NCI-H2081 treated with DMSO at 0.1 percent for 48 hours (cell line): Measurements from ENCODE around the gene CTIF.

ENCODE experiments used
- DNase-seq: peaks from one replicate; lab custom pipeline; 2025; lab: John Stamatoyannopoulos, UW

Gene CTIF

DNA sequence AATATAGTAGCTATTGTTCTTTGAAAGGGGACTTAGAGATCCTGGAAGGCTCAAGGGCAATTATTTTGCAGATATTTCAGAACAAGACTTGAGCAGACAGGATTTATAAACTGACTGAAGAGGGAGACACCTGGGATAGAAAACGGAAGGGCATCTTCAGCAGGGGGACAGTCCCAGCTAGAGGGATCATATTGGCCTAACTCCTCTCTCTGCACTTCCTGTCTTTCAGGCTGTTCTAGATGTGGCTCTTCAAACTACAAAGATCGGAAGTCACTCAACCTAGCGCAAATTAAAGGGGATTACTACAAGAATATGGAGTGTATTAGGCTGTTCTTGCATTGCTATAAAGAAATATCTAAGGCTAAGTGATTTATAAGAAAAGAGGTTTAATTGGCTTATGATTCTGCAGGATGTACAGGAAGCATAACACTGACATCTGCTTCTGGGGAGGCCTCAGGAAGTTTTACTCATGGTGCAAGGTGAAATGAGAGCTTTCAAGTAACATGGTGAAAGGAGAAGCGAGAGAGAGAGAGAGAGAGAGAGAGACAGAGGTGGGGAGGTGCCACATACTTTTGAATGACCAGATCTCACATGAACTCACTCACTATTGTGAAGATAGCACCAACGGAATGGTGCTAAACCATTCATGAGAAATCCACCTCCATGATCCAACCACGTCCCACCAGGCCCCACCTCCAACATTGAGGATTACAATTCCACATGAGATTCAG is 5.3 kb upstream of the CTIF start:
- no peak for DNase-seq

DNA sequence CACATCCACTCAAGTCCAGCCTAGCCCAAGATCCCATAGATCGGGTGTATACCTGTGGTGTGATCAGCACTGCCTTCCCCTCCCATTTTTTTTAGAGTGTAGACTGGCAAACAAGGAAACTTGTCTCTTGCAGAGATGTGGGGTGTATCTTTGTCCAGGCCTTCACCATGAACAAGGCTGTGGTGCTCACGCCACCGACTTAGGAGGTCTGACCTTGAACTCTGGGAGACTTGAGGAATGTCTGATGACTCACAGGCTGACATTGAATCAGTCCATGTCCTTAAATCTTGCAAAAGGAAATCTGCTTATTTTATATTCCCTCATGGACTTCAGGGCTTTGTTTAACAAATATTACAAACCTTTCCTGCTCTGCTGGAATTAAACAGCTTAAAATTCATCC is 4.5 kb upstream of the CTIF start:
- no peak for DNase-seq

DNA sequence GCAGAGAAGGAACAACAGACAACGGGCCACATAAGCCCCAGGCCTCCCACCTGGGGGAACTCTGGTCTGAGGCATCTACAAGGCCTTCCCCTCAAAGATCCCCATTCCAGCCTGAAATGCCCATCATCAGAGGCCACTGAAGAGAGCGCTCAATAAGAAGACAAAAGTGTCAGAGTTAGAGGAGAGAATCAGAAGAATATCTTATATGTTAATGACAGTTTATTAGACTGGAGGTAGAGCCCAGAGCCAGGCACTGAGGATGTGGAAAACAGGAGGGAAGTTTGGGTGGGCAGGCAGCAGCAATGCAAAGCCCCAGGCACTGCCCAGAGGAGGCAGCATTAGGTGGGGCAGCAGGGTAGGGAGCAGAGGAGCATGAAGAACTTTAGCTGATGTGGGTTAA is 2.9 kb upstream of the CTIF start:
- no peak for DNase-seq

DNA sequence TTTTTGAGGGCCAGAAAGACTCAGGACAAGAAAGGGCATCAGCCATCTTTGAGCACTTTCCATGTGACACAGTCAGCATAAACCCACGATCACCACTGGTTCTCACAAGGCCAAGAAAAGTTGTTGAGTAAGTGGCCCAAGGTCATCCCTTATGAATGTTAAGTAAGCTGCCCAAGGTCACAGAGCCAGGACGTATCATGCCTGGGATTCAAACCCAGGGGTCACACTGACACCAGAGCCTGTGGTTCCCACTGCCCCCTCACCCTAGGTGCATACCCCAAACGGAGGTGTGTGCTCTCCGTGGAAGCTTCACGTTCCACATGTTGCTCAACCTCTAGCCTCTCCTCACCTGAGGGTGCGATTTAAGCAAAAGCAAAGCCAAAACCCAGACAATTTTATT is 2.3 kb upstream of the CTIF start:
- no peak for DNase-seq

DNA sequence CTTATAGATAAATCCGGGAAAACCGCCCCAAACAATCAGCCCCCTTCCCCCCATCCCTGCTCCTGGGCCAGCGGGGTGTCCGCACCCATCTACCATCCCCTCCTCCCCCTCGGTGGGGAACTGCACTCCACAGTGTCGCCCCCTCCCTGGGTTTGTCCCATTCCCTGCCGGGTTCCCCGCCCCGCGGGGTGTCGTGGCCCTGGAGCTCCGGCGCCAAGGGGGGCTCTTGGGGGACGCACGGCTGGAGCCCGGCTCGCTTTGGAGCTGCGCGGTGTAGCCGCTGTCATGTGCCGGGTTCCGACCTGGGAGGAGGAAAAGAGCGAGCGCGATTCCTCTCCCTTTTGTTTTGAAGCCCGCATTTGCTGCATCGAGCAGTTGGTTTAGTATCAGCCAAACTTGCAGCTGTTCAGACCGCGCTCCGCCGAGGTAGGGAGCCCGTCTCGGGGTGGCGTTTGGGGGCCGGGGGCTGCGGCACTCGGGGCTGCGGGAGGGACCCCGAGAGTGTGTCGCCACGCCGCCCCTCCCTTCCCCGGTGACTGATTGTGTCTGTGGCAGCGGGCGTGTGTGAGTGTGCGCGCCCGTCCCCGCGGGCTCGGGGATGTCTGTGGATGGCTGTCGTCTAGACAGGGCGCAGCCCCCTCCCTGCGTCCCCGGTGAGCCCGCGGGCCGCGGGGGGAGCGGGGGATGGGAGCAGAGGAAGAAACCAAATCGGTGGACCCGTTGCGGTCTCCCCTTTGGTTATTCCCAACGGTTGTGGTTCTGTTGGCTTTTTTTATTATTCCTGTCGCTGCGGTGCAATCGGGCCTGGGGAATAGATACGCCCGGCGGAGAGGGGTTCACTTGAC is 797 bp downstream of the CTIF start:
- no peak for DNase-seq

DNA sequence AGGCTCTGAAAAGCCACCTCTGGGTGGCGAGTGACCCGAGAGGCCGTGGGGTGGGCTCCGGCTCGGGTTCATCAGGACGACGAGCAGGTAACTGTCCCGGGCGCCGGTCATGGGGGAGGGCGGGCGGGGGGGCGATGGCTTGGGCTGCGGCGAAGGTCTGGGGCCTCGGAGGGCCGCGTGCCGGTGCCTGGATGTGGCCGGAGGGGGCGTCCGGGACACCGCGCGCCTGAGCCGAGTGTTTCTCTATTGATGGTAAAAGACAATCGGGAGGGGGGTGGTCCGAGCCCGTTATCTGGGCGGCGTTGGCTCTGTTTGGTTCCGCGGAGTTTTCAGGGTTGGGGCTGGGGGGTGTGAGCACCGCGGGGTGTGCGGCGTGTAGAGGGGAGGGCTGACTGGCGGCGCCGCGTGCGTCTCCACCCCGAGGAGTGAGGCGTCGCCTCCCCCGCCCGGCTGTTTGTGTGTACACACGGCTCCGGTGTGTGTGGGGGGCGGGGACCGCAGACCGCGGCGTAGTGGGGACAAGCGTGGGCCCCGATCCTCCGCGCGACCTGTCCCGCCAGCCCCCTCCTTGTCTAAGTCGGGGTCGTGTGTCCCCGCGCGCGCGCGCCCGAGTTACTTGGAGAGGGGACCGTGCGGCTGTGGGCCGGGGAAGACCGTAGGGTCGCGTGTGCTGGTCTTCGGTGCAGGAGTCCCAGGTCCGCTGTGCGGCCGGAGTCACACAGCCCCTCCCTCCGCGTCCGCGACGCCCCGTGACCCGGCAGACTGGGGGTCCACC is 1.6 kb downstream of the CTIF start:
- DNase-seq = no peak

DNA sequence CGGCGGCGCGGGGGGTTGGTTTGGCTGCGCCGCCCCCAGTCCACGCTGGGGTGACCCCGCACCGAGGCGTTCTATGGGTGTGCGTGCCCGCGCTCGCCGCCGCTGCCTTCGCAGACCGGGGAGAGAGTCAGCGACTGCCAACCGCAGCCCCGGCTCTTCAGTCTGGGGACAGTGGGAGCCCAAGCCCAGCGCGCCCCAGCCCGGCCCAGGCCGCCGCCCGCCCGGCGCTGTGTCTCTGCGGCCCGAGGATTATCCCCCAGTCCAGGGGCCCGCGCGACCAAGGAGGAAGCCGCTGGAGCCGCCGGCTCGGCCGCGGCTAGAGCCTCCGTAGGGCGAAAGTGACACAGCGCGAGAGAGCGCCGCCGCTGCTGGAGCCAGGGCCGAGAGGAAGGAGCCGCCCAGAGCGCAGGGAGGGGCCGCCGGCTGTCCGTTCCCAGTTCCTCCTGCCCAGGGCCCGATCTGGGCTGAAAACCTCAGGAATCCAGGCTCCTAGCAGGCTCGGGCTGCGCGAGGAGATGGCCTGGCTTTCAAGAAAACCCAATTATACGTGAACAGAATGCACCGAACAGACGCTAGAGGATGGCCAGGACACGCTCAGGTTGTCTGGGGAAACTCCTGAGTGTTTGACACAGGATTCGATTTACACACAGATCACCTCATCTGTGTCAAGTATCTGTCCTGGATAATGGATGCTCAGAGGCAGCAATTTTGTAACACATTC is 2.4 kb downstream of the CTIF start:
- DNase-seq = no peak

DNA sequence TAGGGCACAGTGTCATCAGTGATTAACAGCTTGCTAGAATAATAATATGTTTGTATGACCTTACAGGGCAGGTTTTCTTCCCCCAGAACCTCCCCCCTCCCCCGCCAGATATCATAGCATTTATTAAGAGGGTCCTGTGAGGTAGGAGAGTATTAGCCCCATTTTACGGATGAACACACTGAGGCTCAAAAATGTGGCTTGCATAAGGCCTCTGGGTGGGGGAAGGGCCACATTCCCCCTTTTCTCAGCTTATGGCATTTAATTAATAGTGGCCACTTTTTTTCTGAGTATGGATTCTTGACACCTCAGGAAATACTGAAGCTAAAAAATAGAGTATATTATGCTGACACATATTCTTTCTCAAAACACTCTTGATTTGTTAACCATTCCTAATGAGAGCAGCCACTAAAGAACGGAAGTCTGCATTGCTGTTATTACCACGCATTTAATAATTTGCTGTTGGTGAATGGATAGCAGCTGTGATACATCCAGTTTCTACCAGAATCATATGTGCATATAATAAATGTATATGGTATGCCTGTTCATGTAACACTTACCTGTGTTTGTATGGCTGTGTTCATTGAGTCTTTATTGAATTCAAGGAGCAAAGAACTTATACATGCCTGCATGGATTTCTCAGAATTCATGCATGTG is 3.0 kb downstream of the CTIF start:
- DNase-seq = no peak

DNA sequence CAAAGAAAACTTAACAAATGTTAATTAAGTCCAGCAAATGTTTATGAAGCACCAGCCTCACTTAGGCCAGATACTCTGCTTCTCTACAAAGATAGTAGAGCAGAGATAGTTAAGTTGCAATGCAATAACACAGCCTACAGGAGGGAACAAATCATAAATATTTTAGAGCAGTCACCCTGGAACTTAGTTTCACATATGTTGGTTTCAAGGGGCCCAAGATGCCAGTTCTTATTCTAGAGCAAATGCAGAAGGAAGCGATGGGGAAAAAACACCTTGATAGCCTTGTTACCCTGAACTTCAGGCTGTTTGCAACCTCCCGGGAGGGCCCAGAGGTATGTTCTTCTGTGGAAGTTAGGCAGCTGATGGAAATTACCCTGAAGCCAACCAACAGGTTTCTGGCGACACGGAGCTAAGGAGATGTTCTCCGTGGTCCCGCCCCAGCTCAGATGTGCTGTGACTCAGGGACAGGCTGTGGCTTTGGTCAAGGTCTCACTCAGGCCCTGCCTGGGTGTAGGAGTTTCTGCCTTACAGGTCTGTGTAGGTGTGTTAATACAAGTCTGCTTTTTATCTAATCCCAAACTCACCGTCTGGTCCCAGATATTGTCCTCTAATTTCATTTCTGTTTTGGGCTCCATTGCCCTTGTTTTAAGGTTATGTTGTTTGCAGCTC is 3.8 kb downstream of the CTIF start:
- no peak for DNase-seq

DNA sequence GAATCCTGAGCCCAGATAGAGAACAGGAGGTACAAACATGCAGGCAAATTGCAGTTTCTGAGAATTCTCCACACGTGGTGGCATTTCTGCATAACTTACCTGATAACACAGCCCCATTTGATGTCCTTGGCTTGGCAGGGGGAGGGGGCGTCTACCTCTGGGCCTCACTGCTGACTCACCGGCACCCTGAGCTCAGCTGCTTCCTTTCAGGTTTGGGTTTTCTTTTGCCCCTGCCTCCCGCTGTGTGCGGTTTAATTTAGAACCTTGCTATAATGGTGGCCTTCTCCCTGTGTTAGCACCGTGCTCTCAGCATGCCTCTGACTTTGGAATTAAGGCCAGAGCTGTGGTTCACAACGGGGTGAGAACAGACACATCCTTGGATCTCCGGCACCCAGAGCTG is 4.4 kb downstream of the CTIF start:
- no peak for DNase-seq

DNA sequence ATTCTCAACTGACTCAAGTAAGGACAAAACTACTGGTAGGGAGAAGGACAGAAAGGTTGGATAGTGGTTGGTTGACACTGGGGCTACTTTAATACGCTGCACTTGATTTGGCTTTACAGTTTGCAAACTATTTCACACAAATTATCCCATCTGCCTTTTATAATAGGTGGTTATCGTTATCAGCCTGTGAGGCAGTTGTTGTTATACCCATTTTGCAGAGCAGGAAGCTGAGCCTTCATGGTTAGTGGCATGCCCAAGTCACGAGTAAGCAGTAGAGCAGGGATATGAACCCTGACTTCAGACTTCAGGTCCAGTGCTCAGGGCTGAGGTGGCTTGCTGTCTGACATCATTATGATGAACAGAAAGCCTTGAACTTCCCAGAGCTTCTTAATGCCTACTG is 5.3 kb downstream of the CTIF start:
- no peak for DNase-seq

DNA sequence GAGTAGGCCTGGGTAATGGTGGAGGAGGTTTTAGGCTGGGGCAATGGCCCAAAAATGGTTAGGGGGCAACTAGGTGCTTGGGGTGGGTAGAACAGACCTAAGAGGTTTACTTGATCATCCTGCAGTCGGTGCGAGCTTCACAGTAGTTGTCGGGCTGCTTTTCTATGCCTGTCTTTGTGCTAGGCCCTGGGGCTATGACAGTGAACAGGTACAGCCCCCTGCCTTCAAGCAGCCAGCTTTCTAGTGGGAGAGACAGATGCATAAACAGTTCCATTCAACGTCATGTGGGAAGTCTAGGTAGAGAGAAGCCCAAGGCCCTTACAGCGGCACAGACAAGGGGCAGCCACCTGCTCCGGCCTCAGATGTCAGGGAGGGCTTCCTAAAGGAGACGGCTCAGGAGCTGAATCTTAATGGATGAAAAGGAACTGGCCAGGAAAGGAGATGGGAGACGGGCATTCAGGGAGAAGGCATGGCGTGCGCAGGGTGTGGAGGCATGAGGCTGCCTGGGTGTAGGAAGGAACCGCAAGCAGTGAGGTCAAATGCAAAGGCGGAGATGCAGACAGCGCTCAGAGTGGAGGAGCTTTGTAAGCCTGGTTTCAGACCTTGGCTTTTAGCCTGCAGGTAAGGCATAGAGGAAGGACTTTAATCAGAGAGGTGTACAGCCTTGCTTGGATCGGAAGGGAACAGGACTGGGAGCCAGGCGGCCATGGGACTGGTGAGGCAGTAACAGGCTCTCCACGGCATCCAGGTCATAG is 6.0 kb downstream of the CTIF start:
- no peak for DNase-seq

DNA sequence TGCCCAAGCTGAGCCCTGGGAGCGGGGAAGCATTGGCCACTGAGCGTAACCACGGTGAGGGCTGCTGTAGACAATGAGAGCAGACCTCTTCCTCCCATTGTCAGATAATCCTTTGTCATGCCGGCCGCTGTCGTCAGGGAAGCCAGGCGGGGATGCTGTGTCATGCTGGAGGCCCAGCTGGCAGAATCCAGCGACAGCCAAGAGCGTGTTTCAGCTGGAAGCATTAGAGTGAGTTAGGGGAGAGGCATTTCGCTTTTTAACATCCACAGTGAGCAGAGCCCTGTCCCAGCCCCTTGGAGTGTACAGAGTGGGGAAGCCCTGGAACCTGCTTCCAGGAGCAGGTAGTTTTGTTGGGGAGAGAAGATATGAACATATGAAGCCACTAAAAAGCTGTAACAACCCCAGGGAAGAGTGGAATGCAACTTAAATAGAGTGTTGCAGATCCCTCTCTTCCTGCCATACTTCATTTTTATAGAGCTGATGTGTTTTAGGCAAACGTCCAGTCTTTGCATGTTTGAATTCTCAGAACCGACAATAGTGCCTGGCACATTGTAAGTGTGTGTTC is 7.0 kb downstream of the CTIF start:
- no peak for DNase-seq

DNA sequence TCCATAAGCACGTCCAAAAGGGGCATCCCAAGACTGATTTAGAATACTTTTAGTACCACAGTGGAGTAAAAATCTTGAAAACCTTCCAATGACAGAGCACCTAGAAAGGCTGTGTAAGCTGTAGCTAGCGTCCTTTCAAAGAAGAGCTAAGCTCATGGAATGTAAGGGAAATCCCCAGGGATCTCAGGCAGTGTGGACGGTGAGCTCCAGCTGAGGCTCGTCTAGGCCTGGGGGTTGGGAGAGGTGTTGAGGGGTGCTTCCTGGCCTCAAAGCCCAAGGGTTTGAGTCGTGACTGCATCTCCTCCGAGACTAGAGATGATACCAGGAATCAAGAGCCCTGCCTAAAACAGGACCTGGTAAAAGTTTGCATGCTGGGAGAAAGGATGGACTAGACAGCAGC is 7.6 kb downstream of the CTIF start:
- no peak for DNase-seq

DNA sequence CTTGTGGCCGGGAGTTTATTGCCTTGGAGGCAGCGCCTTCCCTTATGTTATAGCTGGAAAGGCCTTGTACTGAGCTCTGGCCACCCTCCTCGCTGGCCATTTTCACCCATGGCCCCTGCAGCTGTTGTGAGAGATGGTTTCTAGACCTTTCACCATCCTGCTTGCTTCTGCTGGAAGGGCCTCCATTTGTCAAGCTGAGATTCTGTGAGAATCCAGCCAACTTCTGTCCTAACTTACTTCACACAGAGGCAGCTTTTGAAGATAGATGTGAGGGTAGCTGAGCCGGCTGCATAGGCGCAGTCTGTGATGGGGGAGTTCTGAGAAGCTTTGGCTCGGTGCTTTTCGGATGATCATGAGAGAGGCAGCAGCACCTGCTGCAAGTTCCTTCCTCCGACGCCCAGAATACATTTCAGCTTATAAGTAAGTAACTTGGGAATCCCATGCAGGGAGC is 8.7 kb downstream of the CTIF start:
- DNase-seq = no peak

DNA sequence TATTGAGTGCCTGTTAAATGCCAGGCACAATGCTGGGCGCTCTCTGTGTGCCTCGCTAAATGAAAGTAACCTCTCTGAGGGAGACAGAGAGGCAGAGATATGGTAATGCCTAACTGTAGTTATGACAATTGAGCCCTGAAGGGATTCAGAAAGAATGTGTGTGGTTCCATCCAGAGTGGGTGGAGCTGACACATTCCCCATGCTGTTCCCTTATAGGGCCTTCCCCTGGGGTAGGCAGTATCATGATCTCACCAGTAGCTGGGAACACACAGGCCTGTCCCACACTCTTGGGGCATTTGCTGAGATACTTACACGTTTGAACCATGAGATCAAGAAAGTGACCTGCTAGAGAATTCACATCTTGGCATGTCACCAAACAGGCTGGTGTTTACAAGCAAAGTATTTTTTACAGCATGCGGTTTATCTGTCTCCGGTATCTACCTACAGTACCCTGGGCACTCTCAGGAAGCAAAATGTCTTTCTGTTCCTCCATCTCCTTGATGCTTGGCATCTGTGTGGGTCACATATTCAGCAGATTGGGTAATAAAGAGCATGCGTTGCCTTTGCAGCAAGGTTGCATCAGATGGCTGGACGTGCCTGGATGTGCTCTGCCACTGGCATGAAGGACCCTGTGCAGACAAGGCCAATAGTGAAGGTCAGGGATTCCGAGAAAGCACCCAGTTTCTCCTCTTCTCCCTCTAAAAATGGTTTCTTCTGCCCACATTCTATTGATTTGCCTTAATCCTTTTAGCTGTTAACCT is 9.4 kb downstream of the CTIF start:
- DNase-seq = no peak

DNA sequence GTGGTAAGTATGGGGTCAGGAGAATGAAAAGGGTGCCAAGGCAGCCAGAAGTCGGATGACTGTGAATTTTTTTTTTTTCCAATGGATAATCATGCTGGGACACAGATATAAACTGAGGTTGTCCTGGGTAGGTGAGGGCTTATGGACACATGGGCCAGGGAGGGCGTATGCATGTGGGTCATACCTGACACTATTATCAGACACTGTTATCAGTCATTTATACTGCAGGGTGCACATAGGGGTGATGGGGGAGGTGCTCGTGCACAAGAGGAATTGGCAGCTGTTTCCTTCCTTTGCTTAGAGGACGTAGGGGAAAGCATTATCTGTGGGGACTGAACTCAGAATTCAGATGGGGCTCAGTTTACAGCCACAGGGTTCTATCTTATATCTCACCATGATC is 10.1 kb downstream of the CTIF start:
- DNase-seq = no peak

DNA sequence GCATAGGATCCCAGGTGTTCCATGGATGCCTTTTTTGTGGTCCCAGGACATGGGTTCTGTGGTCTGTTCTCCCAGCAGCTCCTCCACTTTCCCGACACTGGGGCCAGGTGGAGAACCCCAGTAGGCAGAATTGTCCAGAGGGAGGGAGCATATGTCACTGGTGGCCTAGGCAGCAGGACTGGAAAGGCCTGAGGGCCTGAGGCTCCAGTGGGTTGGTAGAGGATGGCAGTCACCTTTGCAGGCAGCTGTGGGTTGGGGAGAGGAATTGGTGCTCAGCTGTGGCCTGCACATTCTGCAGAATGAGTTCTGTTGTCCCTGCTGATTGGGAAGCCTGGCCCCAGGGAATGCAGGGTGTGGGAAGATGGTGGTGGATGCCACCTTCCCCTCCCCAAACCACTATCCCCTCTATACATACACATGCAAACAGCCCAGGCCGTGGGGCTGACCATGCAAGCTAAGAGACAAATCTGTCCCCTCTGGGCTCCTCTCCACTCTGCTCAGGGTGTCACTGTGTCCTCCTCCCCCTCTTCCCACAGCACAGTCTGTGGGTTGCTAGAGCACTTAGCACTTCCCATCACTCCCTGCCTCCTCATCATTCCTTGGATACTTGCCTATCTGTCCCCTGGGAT is 11.4 kb downstream of the CTIF start:
- DNase-seq = no peak

DNA sequence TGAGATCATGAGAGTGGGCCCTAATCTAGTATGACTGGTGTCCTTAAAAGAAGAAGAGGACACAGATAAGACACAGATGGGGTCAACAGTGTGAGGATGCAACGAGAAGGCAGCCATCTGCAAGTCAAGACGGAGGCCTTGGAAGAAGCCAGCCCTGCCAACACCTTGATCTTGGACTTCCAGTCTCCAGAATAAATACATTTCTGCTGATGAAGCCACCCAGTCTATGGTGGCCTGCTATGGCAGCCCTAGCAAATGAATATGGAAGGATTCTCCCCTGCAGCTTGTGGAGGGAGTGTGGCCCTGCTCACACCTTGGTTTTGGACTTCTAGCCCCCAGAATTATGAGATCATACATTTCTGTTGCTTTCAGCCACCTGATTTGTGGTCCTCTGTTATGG is 12.3 kb downstream of the CTIF start:
- DNase-seq = no peak
